Measurements from ENCODE around the gene MXI1.

Gene MXI1

DNA sequence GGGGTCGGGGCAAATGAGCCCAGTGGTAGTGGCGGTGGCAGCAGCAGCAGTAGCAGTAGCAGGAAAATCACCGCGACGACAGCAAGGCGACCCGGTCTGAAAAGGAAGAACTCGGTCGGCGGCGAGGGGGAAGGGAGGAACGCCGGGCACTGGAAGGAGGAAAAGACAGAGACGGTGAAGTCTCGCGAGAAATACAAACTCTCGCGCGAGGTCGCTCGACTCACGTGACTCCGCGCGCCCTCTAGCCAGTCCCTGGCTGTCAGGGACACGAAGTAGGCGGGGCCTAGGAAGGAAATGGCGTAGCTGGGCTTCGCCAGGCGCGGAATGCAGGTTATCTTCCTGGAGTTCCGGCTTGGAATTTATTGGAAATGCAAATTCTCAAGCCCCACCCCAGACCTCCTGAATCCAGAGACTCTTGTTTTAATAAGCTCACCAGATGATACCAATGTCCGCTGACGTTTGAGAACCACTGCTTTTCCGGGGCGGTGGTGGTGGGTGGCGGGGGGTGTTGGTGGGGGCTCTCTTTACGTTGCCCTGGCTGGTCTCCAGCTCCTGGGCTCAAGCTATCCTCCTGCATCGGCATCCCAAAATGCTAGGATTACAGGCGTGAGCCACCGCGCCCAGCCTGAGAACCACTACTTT lies 97.5 kb downstream of the MXI1 start, which contains the start of gene SMNDC1:
Gene SMNDC1, minus strand, starts transcription at position 141 of the 642 bp plus-strand sequence. CDS start 1,333 bp downstream, outside the sequence.
- POLR2A ChIA-PET (ENCODE audit: low non-redundant PET): no interaction called here
- DNase-seq (ENCODE audit: low spot score): peak; percentile 98
- H3K27ac ChIP-seq: peak within 1 kb of the TSS; percentile 97
- CTCF ChIA-PET: interaction anchor here (0.6 to 1.7 kb wide), 2 partner anchors 241 to 367 kb away, joined by 3 to 7 read pairs; no protein-coding TSS in a partner anchor
- TF ChIP-seq, protein P1, sequence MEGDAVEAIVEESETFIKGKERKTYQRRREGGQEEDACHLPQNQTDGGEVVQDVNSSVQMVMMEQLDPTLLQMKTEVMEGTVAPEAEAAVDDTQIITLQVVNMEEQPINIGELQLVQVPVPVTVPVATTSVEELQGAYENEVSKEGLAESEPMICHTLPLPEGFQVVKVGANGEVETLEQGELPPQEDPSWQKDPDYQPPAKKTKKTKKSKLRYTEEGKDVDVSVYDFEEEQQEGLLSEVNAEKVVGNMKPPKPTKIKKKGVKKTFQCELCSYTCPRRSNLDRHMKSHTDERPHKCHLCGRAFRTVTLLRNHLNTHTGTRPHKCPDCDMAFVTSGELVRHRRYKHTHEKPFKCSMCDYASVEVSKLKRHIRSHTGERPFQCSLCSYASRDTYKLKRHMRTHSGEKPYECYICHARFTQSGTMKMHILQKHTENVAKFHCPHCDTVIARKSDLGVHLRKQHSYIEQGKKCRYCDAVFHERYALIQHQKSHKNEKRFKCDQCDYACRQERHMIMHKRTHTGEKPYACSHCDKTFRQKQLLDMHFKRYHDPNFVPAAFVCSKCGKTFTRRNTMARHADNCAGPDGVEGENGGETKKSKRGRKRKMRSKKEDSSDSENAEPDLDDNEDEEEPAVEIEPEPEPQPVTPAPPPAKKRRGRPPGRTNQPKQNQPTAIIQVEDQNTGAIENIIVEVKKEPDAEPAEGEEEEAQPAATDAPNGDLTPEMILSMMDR (conservative IDR thresholded peaks at IDR 0.05; ENCODE audit: low read depth): no peak

DNA sequence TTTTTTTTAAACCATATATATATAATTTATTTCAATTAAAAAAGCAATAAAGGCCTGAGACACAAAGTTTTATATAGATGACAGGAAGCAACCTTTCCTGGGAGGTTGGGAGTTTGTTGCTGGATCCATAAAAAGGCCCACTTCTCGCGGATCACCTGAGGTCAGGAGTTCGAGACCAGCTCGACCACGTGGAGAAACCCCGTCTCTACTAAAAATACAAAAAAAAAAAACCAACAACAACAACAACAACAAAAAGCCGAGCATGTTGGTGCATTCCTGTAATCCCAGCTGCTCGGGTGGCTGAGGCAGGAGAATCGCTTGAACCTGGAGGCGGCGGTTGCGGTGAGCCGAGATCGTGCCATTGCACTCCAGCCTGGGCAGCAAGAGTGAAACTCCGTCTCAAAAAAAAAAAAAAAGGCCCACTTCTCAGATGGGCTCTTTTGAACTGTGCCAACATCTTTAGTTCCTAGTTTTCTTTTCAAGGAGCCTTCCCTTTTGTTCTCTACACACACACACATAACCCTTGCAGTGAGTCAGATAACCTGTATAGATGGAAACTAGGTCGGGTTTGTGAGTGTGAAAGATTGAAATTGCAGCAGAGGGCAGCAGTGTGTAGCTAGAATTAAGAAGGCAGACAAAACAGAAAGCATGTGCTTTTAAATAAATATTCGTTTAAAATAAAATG lies 98.5 kb downstream of the MXI1 start:
- TF ChIP-seq, protein P1 (conservative IDR thresholded peaks at IDR 0.05; ENCODE audit: low read depth): peak; percentile 79
- ChIA-PET POLR2A (ENCODE audit: low non-redundant PET) (no interaction called here), CTCF (interaction anchor here (0.5 to 2.5 kb wide), 17 partner anchors 91 to 1691 kb away, joined by 3 to 18 read pairs (median 4); no protein-coding TSS in a partner anchor)
- peak overlapping the region; percentile 97 for H3K27ac ChIP-seq
- DNase-seq (ENCODE audit: low spot score): peak; percentile 83

DNA sequence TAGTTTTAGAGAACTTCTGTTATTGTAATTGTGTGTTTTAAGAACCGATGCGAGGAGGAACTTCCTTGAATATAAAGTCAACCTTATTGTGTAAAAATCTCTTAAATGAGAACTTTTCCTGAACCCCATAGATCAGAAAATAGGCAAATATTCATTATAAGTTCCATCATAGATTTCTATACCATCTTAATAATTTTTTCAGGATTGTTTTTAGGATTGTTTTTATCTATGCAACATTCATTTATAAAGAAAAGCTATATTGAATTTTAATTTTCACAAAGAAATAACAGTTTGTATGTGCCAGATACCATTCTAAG lies 99.0 kb downstream of the MXI1 start:
- CTCF ChIA-PET: interaction anchor here (0.5 to 2.5 kb wide), 13 partner anchors 22 to 1024 kb away, joined by 3 to 18 read pairs (median 4); no protein-coding TSS in a partner anchor
- no peak overlapping the region for H3K27ac ChIP-seq
- TF ChIP-seq, protein P1 (conservative IDR thresholded peaks at IDR 0.05; ENCODE audit: low read depth): peak; percentile 47; the same call in 1 of the 2 replicates
- POLR2A ChIA-PET (ENCODE audit: low non-redundant PET): no interaction called here
- DNase-seq (ENCODE audit: low spot score): no peak

DNA sequence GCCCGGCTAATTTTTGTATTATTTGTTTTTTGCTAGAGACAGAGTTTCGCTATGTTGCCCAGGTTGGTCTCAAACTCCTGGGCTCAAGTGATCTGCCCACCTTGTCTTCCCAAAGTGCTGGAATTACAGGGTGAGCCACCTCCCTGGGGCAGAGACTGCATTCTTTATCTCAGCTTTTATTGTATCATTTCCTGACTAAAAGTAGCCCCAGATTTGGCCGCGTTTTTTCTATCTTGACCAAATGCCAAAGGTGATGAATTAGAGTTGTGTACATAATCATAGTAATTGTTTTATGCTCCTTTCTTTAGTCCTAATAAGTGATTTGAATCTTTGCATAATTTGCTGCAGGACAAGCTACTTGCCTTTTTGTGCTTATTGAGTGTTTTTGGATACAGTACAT lies 100.4 kb downstream of the MXI1 start:
- TF ChIP-seq, protein P1 (conservative IDR thresholded peaks at IDR 0.05; ENCODE audit: low read depth): no peak
- ChIA-PET POLR2A (ENCODE audit: low non-redundant PET) (no interaction called here), CTCF (interaction anchor here (0.6 to 2.5 kb wide), 4 partner anchors 191 to 292 kb away, joined by 4 to 18 read pairs (median 6); no protein-coding TSS in a partner anchor)

DNA sequence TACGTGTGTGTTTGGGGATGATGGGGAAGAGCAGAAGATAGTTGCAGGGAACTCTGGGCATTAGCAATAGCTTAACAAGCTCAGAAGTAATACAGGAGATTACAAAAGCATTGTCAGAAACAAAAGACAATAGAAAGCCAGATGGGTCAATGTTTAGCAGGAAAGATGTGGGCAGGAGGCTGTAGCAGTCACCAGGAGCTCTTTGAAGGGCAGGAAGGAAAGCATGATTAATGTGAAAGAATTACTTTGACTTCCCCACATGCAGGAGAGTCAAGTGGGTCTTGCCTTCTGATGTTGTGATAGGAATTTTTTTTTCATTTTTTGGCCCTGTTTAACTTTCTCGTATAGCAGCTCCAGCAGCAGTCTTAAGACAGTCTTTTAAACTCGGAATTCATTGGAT lies 103.3 kb downstream of the MXI1 start:
- CTCF ChIA-PET: interaction anchor here (0.6 to 1.6 kb wide), 9 partner anchors 12 to 274 kb away, joined by 3 to 6 read pairs (median 3); no protein-coding TSS in a partner anchor
- TF ChIP-seq, protein P1 (conservative IDR thresholded peaks at IDR 0.05; ENCODE audit: low read depth): no peak
- H3K27ac ChIP-seq: no peak overlapping the region
- POLR2A ChIA-PET (ENCODE audit: low non-redundant PET): no interaction called here
- no peak for DNase-seq (ENCODE audit: low spot score)

More for the DNA sequence above, 100.4 kb downstream of the MXI1 start:
- DNase-seq (ENCODE audit: low spot score): no peak
- H3K27ac ChIP-seq: peak overlapping the region; percentile 32

DNA sequence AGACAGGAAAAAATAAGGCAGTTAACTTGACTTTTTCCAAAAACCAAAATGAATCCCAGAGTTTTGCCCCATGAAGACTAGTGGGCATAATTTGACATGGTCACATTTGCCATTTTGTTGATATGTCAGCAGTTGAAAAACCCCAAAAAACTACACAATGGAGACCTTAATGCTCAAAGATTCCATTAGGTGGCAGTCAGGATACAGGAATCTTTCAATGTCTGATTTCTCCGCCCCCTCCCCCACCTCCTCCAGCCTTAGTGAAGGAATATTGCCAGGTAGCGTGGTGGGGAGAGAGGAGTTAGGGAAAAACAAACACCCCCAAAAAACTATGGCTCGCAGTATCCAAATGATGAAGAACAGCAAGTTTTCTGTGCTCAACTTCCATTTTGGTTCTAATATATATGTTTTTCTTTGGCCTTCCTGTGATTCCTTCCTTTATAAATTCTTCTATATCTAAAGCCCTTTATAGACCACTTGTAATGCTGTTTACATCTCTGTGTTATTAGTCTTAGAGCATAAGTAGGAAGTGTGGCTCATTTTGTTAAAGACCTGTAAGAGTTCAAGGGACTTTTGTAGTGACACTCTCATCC lies 104.0 kb downstream of the MXI1 start:
- POLR2A ChIA-PET (ENCODE audit: low non-redundant PET): no interaction called here
- peak; percentile 70 for DNase-seq (ENCODE audit: low spot score)
- CTCF ChIA-PET: interaction anchor here (1.0 to 1.6 kb wide), 5 partner anchors 23 to 240 kb away, joined by 3 to 7 read pairs (median 3); no protein-coding TSS in a partner anchor
- H3K27ac ChIP-seq: no peak overlapping the region
- TF ChIP-seq, protein P1 (conservative IDR thresholded peaks at IDR 0.05; ENCODE audit: low read depth): peak; percentile 68

All from RWPE1 (cell line).